Nephron progenitor cell (in vitro differentiated cells): ENCODE data around the gene EMILIN2.
"Not testable (repeated sequence)": the region's sequence is repeated elsewhere in the genome, so short reads cannot be mapped to it uniquely, and the experiment has no call there.

ENCODE experiments used
- DNase-seq: peaks from one replicate; pipeline ENCODE4 v3.0.0; 2021
- H3K27ac Mint-ChIP-seq: 2 replicates; pipeline ENCODE4 v1.8.0; 2021; ENCODE audit warnings: mild to moderate bottlenecking, moderate library complexity, mixed read lengths
- H3K27me3 Mint-ChIP-seq: 2 replicates; pipeline ENCODE4 v1.8.0; 2021; ENCODE audit warnings: mild to moderate bottlenecking, low read depth, mixed read lengths; ENCODE audit not compliant: poor library complexity
- H3K36me3 Mint-ChIP-seq: 2 replicates; pipeline ENCODE4 v1.8.0; 2021; ENCODE audit warnings: low read depth, mixed read lengths
- H3K4me1 Mint-ChIP-seq: 2 replicates; pipeline ENCODE4 v1.8.0; 2021; ENCODE audit warnings: mixed read lengths
- H3K4me3 Mint-ChIP-seq: 2 replicates; pipeline ENCODE4 v1.8.0; 2021; ENCODE audit warnings: mild to moderate bottlenecking, moderate library complexity, mixed read lengths
- H3K9me3 Mint-ChIP-seq: 2 replicates; pipeline ENCODE4 v1.8.0; 2021; ENCODE audit warnings: mild to moderate bottlenecking, moderate library complexity, mixed read lengths
- CTCF ChIP-seq: fragments of 200-600 bp; sonication (generic); IDR thresholded peaks from 2 replicates; pipeline ENCODE4 v1.5.0; 2021; ENCODE audit warnings: antibody characterized with exemption

The EMILIN2 gene

GRCh38 chr18:2853926-2854664 lies 7.3 kb downstream of the EMILIN2 start:
- peaks cover 15% of the 10 kb centered on the region for H3K27me3 Mint-ChIP-seq
- TF ChIP-seq CTCF, result no peak
- no peaks in the 10 kb centered on the region for H3K36me3 Mint-ChIP-seq
- H3K4me3 Mint-ChIP-seq, result no peak overlapping the region
- H3K27ac Mint-ChIP-seq, result no peak overlapping the region
- DNase-seq, result no peak
- peaks cover 36% of the 10 kb centered on the region for H3K4me1 Mint-ChIP-seq
- peaks cover 3% of the 10 kb centered on the region for H3K9me3 Mint-ChIP-seq

- H3K27me3 Mint-ChIP-seq, result peaks cover 8% of the 10 kb centered on the region
- H3K36me3 Mint-ChIP-seq, result peaks cover 7% of the 10 kb centered on the region
- no peak for TF ChIP-seq CTCF
- no peak overlapping the region for H3K4me3 Mint-ChIP-seq
- H3K9me3 Mint-ChIP-seq, result peaks cover 11% of the 10 kb centered on the region
- no peak for DNase-seq
- peaks cover 36% of the 10 kb centered on the region for H3K4me1 Mint-ChIP-seq
- H3K27ac Mint-ChIP-seq, result peak overlapping the region; percentile 34
These were observed 8.1 kb downstream of the EMILIN2 start for GRCh38 chr18:2854875-2855274.

GRCh38 chr18:2855560-2856350 lies 8.9 kb downstream of the EMILIN2 start:
- Mint-ChIP-seq H3K4me3 (no peak overlapping the region), H3K36me3 (peaks cover 7% of the 10 kb centered on the region), H3K27me3 (peaks cover under 1% of the 10 kb centered on the region), H3K27ac (peak overlapping the region; percentile 34), H3K4me1 (peaks cover 36% of the 10 kb centered on the region), H3K9me3 (peaks cover 18% of the 10 kb centered on the region)
- no peak for TF ChIP-seq CTCF
- DNase-seq, result no peak

- Mint-ChIP-seq H3K27ac (no peak overlapping the region), H3K9me3 (peaks cover 21% of the 10 kb centered on the region), H3K36me3 (peaks cover 7% of the 10 kb centered on the region), H3K27me3 (no peaks in the 10 kb centered on the region), H3K4me1 (peaks cover 36% of the 10 kb centered on the region), H3K4me3 (no peak overlapping the region)
- TF ChIP-seq CTCF, result no peak
- DNase-seq, result no peak
These were observed 9.9 kb downstream of the EMILIN2 start for GRCh38 chr18:2856547-2857170.

GRCh38 chr18:2857491-2858131 lies 10.8 kb downstream of the EMILIN2 start:
- no peak for DNase-seq
- TF ChIP-seq CTCF, result no peak
- Mint-ChIP-seq H3K36me3 (peaks cover 7% of the 10 kb centered on the region), H3K4me3 (no peak overlapping the region), H3K4me1 (peaks cover 36% of the 10 kb centered on the region), H3K9me3 (peaks cover 27% of the 10 kb centered on the region), H3K27me3 (no peaks in the 10 kb centered on the region), H3K27ac (no peak overlapping the region)

- H3K27me3 Mint-ChIP-seq, DNase-seq, H3K27ac Mint-ChIP-seq, H3K36me3 Mint-ChIP-seq, H3K4me3 Mint-ChIP-seq: not testable (repeated sequence)
- peaks cover 20% of the 10 kb centered on the region for H3K4me1 Mint-ChIP-seq
- peaks cover 44% of the 10 kb centered on the region for H3K9me3 Mint-ChIP-seq
These were observed 13.6 kb downstream of the EMILIN2 start for GRCh38 chr18:2860397-2860796.

- peaks cover 19% of the 10 kb centered on the region for H3K36me3 Mint-ChIP-seq
- not testable (repeated sequence) for H3K27ac Mint-ChIP-seq, H3K4me3 Mint-ChIP-seq, H3K4me1 Mint-ChIP-seq, H3K27me3 Mint-ChIP-seq, DNase-seq
- peaks cover 67% of the 10 kb centered on the region for H3K9me3 Mint-ChIP-seq
These were observed 17.2 kb downstream of the EMILIN2 start for GRCh38 chr18:2863997-2864396.

- H3K27me3 Mint-ChIP-seq, DNase-seq, H3K4me3 Mint-ChIP-seq, H3K27ac Mint-ChIP-seq, H3K4me1 Mint-ChIP-seq: not testable (repeated sequence)
- Mint-ChIP-seq H3K36me3 (peaks cover 16% of the 10 kb centered on the region), H3K9me3 (peaks cover 59% of the 10 kb centered on the region)
These were observed 19.7 kb downstream of the EMILIN2 start for GRCh38 chr18:2866465-2866864.
